SK-N-SH treated with all-trans-retinoic acid at 6 μM for 48 hours (cell line): ENCODE results near the gene FSIP1.
A peak's percentile ranks its signal among the peaks of the same experiment; 100 is the strongest.

Source experiments
- ATAC-seq: fragments of 200-7000 bp; cut with Tn5 transposase; 3 replicates; pipeline ENCODE4 v1.9.1; 2020; ENCODE audit warnings: mild to moderate bottlenecking, moderate library complexity
- ARNTL ChIP-seq: fragments of 450-650 bp; formaldehyde crosslinking; IDR thresholded peaks from 2 replicates; pipeline ENCODE4 v1.5.0; 2020; ENCODE audit warnings: low read depth, mild to moderate bottlenecking, moderate library complexity, borderline replicate concordance
- BACH2 ChIP-seq: fragments of 250-450 bp; sonication (Bioruptor Pico); IDR thresholded peaks from 2 replicates; pipeline ENCODE4 v1.9.0; 2021; ENCODE audit warnings: mild to moderate bottlenecking, borderline replicate concordance
- CSDC2 ChIP-seq: fragments of 250-450 bp; sonication (Bioruptor Pico); IDR thresholded peaks from 2 replicates; pipeline ENCODE4 v1.5.0; 2020; ENCODE audit warnings: mild to moderate bottlenecking, moderate library complexity
- ESRRG ChIP-seq: fragments of 250-450 bp; sonication (Bioruptor Pico); IDR thresholded peaks from 2 replicates; pipeline ENCODE4 v1.6.1; 2021; ENCODE audit warnings: mild to moderate bottlenecking
- GLIS3 ChIP-seq: fragments of 250-450 bp; sonication (Bioruptor Pico); IDR thresholded peaks from 2 replicates; pipeline ENCODE4 v1.5.0; 2020; ENCODE audit warnings: mild to moderate bottlenecking, moderate library complexity
- ISL1 ChIP-seq: fragments of 250-450 bp; sonication (Bioruptor Pico); IDR thresholded peaks from 2 replicates; pipeline ENCODE4 v2.1.2; 2022; ENCODE audit warnings: mild to moderate bottlenecking, moderate library complexity
- OSR1 ChIP-seq: fragments of 250-450 bp; sonication (Bioruptor Pico); IDR thresholded peaks from 2 replicates; pipeline ENCODE4 v1.8.0; 2022; ENCODE audit warnings: moderate library complexity, mild to moderate bottlenecking, inconsistent platforms
- RARB ChIP-seq: fragments of 250-450 bp; sonication (Bioruptor Pico); IDR thresholded peaks from 2 replicates; pipeline ENCODE4 v1.8.0; 2021; ENCODE audit warnings: mild to moderate bottlenecking, moderate library complexity
- SNAI2 ChIP-seq: fragments of 250-450 bp; sonication (Bioruptor Pico); IDR thresholded peaks from 2 replicates; pipeline ENCODE4 v1.5.0; 2020; ENCODE audit warnings: mild to moderate bottlenecking, moderate library complexity
- TCF4 ChIP-seq: fragments of 250-450 bp; sonication (Bioruptor Pico); IDR thresholded peaks from 2 replicates; pipeline ENCODE4 v1.8.0; 2021; ENCODE audit warnings: mild to moderate bottlenecking, moderate library complexity, borderline replicate concordance
- TOX ChIP-seq: fragments of 250-450 bp; sonication (Bioruptor Pico); IDR thresholded peaks from 2 replicates; pipeline ENCODE4 v1.8.0; 2021; ENCODE audit warnings: mild to moderate bottlenecking, moderate library complexity, borderline replicate concordance
- ZC3H10 ChIP-seq: fragments of 250-450 bp; sonication (Bioruptor Pico); IDR thresholded peaks from 2 replicates; pipeline ENCODE4 v1.5.1; 2021; ENCODE audit warnings: mild to moderate bottlenecking, moderate library complexity
- ZFP3 ChIP-seq: fragments of 250-450 bp; sonication (Bioruptor Pico); IDR thresholded peaks from 2 replicates; pipeline ENCODE4 v1.5.0; 2020; ENCODE audit warnings: mild to moderate bottlenecking, moderate library complexity
- ZNF565 ChIP-seq: fragments of 450-650 bp; formaldehyde crosslinking; conservative IDR thresholded peaks from 2 replicates; pipeline ENCODE4 v1.5.0; 2020; ENCODE audit warnings: low read depth, mild to moderate bottlenecking, moderate library complexity
- ZNF70 ChIP-seq: fragments of 450-650 bp; formaldehyde crosslinking; IDR thresholded peaks from 2 replicates; pipeline ENCODE4 v1.5.0; 2020; ENCODE audit warnings: mild to moderate bottlenecking, moderate library complexity
- TF ChIP-seq, protein P1 (sequence below): fragments of 250-450 bp; sonication (Bioruptor Pico); IDR thresholded peaks from 2 replicates; pipeline ENCODE4 v1.5.1; 2021; ENCODE audit warnings: mild to moderate bottlenecking, moderate library complexity
- TF ChIP-seq, protein P2 (sequence below): fragments of 250-450 bp; sonication (Bioruptor Pico); IDR thresholded peaks from 2 replicates; pipeline ENCODE4 v1.5.0; 2020; ENCODE audit warnings: mild to moderate bottlenecking, moderate library complexity
- TF ChIP-seq, protein P3 (sequence below): fragments of 250-450 bp; sonication (Bioruptor Pico); IDR thresholded peaks from 2 replicates; pipeline ENCODE4 v1.8.0; 2021; ENCODE audit warnings: low read depth, mild to moderate bottlenecking, moderate library complexity, borderline replicate concordance
- TF ChIP-seq, protein P4 (sequence below): fragments of 250-450 bp; sonication (Bioruptor Pico); IDR thresholded peaks from 2 replicates; pipeline ENCODE4 v1.5.1; 2020; ENCODE audit warnings: low read depth, mild to moderate bottlenecking, moderate library complexity

Gene FSIP1

DNA sequence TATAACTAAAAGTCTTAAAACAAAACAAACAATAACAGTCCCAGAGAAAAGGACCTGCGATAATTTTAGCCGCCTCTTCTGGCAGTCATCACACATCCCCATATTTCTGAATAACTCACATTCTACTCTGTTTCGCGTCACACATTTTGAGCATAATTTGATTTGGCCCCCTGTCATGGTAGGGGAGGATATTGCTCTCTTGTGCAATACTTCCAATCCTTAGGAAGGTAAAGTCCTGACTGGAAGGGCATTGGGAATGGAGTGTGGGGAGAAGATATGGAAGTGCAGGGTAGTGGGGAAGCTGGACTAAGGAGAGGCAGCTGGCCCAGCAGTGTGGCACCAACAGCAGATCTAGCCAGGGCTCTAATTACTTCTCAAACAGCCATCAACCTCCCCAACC, 11.3 kb upstream of the FSIP1 start:
- TF ChIP-seq TCF4 (CRISPR knock-in tag) (no peak), ZNF70 (peak; percentile 86), ISL1 (CRISPR knock-in tag) (0 out of 2 replicates have a peak, but pooled peaks have one; percentile 14)
- no peak for ATAC-seq

- ATAC-seq = no peak
These were observed 10.2 kb upstream of the FSIP1 start for GRCh38 chr15:39792844-39793335.

DNA sequence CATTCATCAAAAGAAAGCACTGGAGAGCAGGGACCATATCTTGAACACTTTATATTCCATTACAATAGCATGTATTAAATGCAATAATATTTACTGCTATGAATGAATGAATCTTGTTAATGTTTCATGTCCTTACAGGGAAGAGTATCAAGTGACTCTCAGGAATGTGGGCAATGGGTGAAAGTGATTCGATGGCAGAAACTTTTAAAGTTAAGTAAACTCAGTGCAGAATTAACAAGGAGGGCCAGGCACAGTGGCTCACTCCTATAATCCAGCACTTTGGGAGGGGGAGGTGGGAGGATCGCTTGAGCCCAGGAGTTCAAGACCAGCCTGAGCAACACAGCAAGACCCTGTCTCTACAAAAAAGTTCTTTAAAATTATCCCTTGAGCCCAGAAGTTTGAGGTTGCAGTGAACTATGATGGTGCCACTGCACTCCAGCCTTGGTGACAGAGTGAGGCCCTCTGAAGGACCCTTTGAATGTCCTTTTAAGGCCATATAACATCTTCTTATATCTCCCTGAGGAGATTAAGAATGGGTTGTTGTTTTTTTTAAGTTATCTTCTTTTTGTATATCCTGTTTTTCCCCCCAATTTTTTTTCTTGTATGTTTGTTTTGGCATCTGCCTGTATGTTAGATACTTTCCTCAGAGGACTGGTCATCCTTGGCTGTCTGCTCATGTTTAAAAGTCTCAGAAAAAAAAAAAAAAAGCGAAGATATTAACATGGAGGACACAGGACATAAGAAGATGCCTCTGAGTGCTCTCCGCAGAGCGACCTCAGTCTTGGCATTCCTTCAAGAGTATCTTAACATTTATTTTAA, 9.6 kb upstream of the FSIP1 start:
- no peak for ATAC-seq
- TF ChIP-seq, protein P1, sequence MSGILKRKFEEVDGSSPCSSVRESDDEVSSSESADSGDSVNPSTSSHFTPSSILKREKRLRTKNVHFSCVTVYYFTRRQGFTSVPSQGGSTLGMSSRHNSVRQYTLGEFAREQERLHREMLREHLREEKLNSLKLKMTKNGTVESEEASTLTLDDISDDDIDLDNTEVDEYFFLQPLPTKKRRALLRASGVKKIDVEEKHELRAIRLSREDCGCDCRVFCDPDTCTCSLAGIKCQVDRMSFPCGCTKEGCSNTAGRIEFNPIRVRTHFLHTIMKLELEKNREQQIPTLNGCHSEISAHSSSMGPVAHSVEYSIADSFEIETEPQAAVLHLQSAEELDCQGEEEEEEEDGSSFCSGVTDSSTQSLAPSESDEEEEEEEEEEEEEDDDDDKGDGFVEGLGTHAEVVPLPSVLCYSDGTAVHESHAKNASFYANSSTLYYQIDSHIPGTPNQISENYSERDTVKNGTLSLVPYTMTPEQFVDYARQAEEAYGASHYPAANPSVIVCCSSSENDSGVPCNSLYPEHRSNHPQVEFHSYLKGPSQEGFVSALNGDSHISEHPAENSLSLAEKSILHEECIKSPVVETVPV = no peak
- TF ChIP-seq BACH2 (CRISPR knock-in tag) (no peak), SNAI2 (CRISPR knock-in tag) (no peak), ESRRG (CRISPR knock-in tag) (no peak), ZC3H10 (no peak), TOX (CRISPR knock-in tag) (no peak)

More at GRCh38 chr15:39792844-39793335, 10.2 kb upstream of the FSIP1 start:
- TF ChIP-seq TCF4 (CRISPR knock-in tag) (0 out of 2 replicates have a peak, but pooled peaks have one; percentile 27), ZNF70 (no peak)

- no peak for ATAC-seq
- TF ChIP-seq ZFP3 (no peak), ZNF70 (no peak), BACH2 (CRISPR knock-in tag) (no peak), CSDC2 (CRISPR knock-in tag) (no peak), ARNTL (CRISPR knock-in tag) (no peak), TCF4 (CRISPR knock-in tag) (no peak), ESRRG (CRISPR knock-in tag) (no peak), ZC3H10 (no peak), GLIS3 (CRISPR knock-in tag) (no peak), ZNF565 (CRISPR knock-in tag) (no peak), ISL1 (CRISPR knock-in tag) (no peak), RARB (CRISPR knock-in tag) (no peak), TOX (CRISPR knock-in tag) (no peak), OSR1 (CRISPR knock-in tag) (no peak)
- TF ChIP-seq, protein P2, sequence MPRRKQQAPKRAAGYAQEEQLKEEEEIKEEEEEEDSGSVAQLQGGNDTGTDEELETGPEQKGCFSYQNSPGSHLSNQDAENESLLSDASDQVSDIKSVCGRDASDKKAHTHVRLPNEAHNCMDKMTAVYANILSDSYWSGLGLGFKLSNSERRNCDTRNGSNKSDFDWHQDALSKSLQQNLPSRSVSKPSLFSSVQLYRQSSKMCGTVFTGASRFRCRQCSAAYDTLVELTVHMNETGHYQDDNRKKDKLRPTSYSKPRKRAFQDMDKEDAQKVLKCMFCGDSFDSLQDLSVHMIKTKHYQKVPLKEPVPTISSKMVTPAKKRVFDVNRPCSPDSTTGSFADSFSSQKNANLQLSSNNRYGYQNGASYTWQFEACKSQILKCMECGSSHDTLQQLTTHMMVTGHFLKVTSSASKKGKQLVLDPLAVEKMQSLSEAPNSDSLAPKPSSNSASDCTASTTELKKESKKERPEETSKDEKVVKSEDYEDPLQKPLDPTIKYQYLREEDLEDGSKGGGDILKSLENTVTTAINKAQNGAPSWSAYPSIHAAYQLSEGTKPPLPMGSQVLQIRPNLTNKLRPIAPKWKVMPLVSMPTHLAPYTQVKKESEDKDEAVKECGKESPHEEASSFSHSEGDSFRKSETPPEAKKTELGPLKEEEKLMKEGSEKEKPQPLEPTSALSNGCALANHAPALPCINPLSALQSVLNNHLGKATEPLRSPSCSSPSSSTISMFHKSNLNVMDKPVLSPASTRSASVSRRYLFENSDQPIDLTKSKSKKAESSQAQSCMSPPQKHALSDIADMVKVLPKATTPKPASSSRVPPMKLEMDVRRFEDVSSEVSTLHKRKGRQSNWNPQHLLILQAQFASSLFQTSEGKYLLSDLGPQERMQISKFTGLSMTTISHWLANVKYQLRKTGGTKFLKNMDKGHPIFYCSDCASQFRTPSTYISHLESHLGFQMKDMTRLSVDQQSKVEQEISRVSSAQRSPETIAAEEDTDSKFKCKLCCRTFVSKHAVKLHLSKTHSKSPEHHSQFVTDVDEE (CRISPR knock-in tag) = no peak
- TF ChIP-seq, protein P3, sequence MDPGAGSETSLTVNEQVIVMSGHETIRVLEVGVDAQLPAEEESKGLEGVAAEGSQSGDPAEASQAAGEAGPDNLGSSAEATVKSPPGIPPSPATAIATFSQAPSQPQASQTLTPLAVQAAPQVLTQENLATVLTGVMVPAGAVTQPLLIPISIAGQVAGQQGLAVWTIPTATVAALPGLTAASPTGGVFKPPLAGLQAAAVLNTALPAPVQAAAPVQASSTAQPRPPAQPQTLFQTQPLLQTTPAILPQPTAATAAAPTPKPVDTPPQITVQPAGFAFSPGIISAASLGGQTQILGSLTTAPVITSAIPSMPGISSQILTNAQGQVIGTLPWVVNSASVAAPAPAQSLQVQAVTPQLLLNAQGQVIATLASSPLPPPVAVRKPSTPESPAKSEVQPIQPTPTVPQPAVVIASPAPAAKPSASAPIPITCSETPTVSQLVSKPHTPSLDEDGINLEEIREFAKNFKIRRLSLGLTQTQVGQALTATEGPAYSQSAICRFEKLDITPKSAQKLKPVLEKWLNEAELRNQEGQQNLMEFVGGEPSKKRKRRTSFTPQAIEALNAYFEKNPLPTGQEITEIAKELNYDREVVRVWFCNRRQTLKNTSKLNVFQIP (CRISPR knock-in tag) = no peak
- TF ChIP-seq, protein P1 = no peak
- TF ChIP-seq, protein P4, sequence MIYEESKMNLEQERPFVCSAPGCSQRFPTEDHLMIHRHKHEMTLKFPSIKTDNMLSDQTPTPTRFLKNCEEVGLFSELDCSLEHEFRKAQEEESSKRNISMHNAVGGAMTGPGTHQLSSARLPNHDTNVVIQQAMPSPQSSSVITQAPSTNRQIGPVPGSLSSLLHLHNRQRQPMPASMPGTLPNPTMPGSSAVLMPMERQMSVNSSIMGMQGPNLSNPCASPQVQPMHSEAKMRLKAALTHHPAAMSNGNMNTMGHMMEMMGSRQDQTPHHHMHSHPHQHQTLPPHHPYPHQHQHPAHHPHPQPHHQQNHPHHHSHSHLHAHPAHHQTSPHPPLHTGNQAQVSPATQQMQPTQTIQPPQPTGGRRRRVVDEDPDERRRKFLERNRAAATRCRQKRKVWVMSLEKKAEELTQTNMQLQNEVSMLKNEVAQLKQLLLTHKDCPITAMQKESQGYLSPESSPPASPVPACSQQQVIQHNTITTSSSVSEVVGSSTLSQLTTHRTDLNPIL = no peak
These were observed 7.1 kb upstream of the FSIP1 start for GRCh38 chr15:39789736-39790135.
